ENCODE data around the gene PICALM.
"Not testable (repeated sequence)": the region's sequence is repeated elsewhere in the genome, so short reads cannot be mapped to it uniquely, and the experiment has no call there.

Gene PICALM, protein sequence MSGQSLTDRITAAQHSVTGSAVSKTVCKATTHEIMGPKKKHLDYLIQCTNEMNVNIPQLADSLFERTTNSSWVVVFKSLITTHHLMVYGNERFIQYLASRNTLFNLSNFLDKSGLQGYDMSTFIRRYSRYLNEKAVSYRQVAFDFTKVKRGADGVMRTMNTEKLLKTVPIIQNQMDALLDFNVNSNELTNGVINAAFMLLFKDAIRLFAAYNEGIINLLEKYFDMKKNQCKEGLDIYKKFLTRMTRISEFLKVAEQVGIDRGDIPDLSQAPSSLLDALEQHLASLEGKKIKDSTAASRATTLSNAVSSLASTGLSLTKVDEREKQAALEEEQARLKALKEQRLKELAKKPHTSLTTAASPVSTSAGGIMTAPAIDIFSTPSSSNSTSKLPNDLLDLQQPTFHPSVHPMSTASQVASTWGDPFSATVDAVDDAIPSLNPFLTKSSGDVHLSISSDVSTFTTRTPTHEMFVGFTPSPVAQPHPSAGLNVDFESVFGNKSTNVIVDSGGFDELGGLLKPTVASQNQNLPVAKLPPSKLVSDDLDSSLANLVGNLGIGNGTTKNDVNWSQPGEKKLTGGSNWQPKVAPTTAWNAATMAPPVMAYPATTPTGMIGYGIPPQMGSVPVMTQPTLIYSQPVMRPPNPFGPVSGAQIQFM

DNA sequence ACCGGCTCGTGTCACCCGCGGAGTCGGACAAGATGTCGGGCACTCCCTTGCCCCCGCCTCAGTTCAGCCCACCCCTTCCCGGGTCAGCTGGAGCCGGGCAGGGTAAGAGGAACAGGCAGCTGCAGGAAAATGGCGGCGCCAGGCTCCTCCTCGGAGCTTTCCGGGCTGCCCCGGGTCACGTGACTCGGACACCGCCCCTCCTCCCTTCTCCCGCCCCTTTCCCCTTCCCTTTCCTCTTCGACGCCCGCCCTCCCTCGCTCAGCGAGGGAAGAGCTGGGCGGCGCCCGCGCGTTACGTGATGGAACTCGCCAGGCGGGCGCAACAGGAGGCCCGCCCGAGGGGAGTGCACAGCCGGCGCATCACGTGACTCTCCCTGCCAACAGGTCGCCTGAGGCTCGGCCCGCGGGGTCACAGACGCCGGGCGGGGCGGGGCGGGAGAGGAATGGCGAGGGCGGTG lies at the start of gene PICALM:
Gene PICALM, minus strand, starts transcription at position 134 of the 457 bp plus-strand sequence. CDS start 304 bp downstream, outside the sequence.
- peak; percentile 70 to 99 (median 96) for DNase-seq

DNA sequence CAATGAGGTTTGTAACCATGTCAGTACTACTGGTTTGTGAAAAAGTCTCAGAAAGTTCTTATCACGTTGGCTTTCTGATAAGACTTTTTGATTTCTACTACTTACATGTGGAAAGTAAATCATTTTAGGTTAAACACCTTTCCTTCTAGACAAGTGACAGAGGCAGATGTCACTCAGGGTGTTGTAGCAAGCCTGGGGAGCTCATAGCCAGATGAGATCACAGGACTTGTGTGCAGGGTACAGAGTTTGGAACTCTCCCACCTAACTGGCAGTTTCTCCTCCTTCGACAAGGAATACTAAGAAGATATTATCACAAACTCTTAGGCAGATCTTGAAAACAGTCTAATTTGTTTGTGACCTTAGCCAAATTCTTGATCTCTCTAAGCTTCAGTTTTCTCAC lies 49.4 kb upstream of the PICALM start:
- no peak for DNase-seq

DNA sequence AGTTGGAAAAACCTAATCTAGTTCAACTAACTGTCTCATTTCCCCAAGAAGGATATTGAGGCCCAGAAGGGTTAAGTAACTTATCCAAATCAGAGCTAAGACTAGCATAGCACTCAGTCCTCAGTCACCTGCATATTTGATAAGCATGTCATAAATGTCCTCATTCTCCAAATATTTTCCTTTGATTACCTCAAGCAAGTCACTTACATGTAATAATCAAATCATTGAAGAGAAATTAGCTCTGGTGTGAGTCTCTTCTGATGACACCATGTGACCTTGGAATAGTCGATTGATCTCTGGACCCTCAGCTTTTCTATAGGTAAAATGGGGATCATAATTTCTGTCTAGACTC lies 48.8 kb upstream of the PICALM start:
- no peak for DNase-seq

- no peak for DNase-seq
These were observed 48.3 kb upstream of the PICALM start for GRCh38 chr11:86117001-86117711.

- DNase-seq: no peak
These were observed 47.5 kb upstream of the PICALM start for GRCh38 chr11:86116386-86116726.

- DNase-seq: no peak
These were observed 46.9 kb upstream of the PICALM start for GRCh38 chr11:86115542-86116385.

- DNase-seq: no peak
These were observed 40.2 kb upstream of the PICALM start for GRCh38 chr11:86108890-86109638.

GRCh38 chr11:86108191-86108590 lies 39.3 kb upstream of the PICALM start:
- DNase-seq: no peak

GRCh38 chr11:86106916-86107315 lies 38.0 kb upstream of the PICALM start:
- no peak for DNase-seq

DNA sequence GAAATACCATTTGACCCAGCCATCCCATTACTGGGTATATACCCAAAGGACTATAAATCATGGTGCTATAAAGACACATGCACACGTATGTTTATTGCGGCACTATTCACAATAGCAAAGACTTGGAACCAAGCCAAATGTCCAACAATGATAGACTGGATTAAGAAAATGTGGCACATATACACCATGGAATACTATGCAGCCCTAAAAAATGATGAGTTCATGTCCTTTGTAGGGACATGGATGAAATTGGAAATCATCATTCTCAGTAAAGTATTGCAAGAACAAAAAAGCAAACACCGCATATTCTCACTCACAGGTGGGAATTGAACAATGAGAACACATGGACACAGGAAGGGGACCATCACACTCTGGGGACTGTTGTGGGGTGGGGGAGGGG lies 37.1 kb upstream of the PICALM start:
- not testable (repeated sequence) for DNase-seq

DNA sequence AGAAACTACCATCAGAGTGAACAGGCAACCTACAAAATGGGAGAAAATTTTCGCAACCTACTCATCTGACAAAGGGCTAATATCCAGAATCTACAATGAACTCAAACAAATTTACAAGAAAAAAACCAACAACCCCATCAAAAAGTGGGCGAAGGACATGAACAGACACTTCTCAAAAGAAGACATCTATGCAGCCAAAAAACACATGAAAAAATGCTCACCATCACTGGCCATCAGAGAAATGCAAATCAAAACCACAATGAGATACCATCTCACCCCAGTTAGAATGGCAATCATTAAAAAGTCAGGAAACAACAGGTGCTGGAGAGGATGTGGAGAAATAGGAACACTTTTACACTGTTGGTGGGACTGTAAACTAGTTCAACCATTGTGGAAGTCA lies 36.7 kb upstream of the PICALM start:
- DNase-seq: not testable (repeated sequence)

- peak in 1 of 14 donors; percentile 10 for DNase-seq
These were observed 34.9 kb upstream of the PICALM start for GRCh38 chr11:86103808-86104207.

DNA sequence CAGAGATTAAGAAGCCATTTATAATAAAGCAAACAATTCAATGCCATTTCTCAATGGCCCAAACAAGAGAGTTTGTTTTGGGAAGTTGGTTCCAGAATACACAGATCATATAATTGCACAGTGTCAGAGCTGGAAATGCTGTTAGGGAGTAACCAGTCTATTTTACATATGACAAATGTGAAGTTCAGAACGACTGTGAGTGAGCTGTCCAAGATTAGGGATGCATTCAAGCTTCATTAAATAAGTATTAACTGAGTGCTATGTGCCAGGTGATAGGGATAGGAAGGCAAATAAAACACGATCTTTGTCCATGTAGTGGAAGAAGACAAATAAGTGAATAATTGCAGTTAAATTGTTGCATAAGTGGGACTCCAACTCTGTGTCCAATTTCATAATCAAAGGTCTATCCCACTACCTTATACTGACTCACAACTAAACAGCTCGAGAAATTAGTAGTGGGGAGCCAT lies 33.1 kb upstream of the PICALM start:
- no peak for DNase-seq

GRCh38 chr11:86101493-86101892 lies 32.6 kb upstream of the PICALM start:
- DNase-seq: no peak

DNA sequence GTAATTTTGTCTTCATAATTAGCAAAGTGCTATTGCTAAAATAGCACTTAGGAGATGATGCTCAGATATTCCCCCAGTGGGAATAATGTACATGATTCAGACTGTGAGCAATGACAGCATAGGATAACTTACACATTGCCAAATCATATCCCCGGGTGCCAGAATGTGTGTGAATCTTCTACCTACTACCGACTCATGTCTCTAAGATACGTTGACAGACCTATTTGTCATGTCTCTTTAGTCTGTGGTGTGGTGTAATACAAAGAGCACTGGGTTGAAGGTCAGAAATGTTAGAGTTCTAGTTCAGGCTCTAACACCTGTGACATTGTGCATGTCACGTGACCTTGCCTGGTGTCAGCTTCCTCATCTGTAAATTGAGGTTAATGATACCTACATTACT lies 31.0 kb upstream of the PICALM start:
- DNase-seq: no peak

DNA sequence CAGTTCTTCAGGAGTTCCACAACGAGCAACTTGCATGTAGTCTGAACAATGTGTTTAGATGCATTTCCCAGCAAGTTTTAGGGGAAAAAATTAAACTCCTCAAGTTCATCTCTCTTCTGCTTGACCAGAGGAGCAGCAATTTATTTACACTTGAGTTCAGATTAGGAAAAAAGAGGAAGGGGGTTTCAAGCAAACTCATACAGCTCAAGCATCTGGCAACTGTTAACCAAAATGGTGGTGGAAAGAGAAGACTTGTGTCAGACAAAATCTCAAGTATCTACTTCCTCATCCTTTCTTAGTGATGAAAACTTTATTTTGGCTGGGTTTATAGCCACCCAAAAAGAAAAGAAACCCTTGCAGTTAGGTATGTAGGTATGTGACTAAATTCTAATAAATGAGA lies 29.1 kb upstream of the PICALM start:
- no peak for DNase-seq

DNA sequence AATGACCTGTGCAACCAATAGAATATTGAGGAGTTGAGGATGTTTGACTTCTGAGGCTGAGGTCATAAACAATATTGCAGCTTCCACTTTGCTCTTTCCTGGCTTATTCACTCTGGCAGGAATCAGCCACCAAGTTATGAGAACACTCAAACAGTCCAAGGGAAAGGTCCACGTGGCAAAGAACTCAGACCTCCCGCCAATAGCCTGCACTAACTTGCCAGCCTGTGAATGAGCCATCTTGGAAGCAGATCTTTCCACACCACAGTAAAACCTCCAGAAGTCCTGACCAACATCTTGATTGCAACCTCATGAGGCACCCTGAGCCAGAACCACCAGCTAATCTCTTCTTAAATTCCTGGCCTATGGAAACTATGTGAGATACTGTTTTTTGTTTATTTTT lies 22.7 kb upstream of the PICALM start:
- peak in 3 of 14 donors; percentile 7 to 24 (median 14) for DNase-seq

DNA sequence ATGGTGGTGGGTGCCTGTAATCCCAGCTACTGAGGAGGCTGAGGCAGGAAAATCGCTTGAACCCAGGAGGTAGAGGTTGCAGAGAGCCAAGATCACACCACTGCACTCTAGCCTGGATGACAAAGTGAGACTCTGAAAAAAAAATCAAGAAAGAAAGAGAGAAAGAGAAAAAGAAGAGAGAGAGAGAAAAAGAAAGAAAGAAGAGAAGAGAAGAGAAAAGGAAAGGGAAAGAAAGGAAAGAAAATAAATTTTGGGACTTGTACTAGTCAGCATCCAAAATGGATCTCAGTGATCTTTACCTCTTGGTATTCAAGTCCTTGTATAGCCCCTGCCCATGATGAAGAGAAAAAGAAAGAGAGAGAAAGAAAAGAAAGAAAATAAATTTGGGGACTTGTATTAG lies 22.2 kb upstream of the PICALM start:
- DNase-seq: no peak

DNA sequence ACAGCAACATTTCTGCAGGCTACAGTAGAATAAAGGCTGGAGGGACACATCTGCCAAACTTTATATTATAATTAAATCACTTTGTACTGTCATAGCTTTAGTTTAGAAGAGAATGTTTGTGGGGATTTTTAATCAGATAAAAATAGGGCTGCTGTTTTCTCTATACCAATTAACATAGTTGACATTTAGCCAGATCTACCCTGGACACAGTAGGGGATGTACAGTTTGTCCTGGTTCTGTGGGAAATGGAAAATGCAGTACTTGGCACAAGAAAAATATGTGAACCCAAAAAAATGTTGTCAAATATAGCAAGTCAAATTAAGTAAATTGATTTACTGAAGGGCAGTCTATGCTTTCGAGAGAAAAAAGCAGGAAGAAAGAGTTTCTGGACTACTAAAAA lies 20.8 kb upstream of the PICALM start:
- DNase-seq: peak in 1 of 14 donors; percentile 2

DNA sequence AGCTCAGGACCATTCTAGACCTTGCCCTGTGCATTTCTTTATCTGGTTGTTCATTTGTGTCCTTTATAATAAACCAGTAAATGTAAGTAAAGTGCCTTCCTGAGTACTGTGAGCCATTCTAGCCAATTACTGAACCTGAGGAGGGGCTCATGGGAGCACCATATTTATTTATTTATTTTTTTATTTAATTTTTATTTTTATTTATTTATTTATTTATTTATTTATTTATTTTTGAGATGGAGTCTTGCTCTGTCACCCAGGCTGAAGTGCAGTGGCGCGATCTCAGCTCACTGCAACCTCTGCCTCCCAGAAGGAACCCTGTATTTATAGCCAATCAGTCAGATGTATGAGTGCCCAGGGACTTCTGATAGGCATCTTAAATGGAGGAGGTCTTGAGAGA lies 18.8 kb upstream of the PICALM start:
- DNase-seq: not testable (repeated sequence)

GRCh38 chr11:86087256-86087655 lies 18.4 kb upstream of the PICALM start:
- DNase-seq: no peak

GRCh38 chr11:86081455-86081854 lies 12.6 kb upstream of the PICALM start:
- DNase-seq: no peak

Data from C1 segment of cervical spinal cord (tissue), 14 donors.